Neural crest cell (in vitro differentiated cells): ENCODE data around the gene PAGE3. TPM values are rescaled to one million over a fixed set of nuclear protein-coding genes. Genes with fewer than 3 reads are reported as not detected.

Source experiments
- DNase-seq: peaks from one replicate; pipeline ENCODE4 v3.0.0; 2021; ENCODE audit warnings: low read depth, mixed read lengths, low spot score
- H3K27ac Mint-ChIP-seq: one replicate; pipeline ENCODE4 v1.8.0; 2021; ENCODE audit warnings: mild to moderate bottlenecking, mixed read lengths; ENCODE audit not compliant: unreplicated experiment
- H3K27me3 Mint-ChIP-seq: 2 replicates; pipeline ENCODE4 v1.8.0; 2021; ENCODE audit warnings: low read depth, mild to moderate bottlenecking, mixed read lengths
- H3K36me3 Mint-ChIP-seq: 2 replicates; pipeline ENCODE4 v1.8.0; 2021; ENCODE audit warnings: low read depth, mild to moderate bottlenecking, mixed read lengths
- H3K4me1 Mint-ChIP-seq: 2 replicates; pipeline ENCODE4 v1.8.0; 2021; ENCODE audit warnings: mixed read lengths
- H3K4me3 Mint-ChIP-seq: one replicate; pipeline ENCODE4 v1.8.0; 2021; ENCODE audit warnings: mild to moderate bottlenecking, mixed read lengths
- H3K9me3 Mint-ChIP-seq: 2 replicates; pipeline ENCODE4 v1.8.0; 2021; ENCODE audit warnings: mixed read lengths
- total RNA-seq: library from RNA; stranded (reverse); gene quantifications from 2 replicates; pipeline ENCODE4 v1.2.1, GENCODE V29; 2021
- TF ChIP-seq, protein P1 (sequence below): fragments of 200-600 bp; sonication (generic); conservative IDR thresholded peaks from 2 replicates; pipeline ENCODE4 v1.5.0; 2021; ENCODE audit warnings: antibody characterized with exemption, mild to moderate bottlenecking

Gene PAGE3
- total RNA-seq, 1 donor from 2014 or later, result not detected

DNA sequence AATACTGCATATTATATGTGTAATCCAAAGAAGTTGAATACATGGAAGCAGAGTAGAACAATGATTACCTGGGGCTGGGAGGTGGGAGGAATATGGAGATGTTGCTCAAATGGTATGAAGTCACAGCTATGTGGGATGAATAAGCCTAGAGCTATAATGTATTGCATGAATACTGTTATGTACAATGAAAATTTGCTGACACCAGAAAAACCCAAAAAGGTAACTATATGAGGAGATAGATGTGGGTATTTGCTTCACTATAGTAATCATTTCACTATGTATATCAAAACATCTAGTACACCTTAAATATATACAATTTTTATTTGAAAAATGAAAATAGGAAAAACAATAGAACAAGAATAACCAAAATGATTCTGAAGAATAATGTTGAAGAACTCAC lies 11.2 kb downstream of the PAGE3 start:
- Mint-ChIP-seq H3K36me3 (no peaks in the 10 kb centered on the region), H3K27ac (no peak overlapping the region), H3K4me1 (no peaks in the 10 kb centered on the region), H3K27me3 (peaks cover 3% of the 10 kb centered on the region), H3K4me3 (no peak overlapping the region), H3K9me3 (peaks cover 2% of the 10 kb centered on the region)
- TF ChIP-seq, protein P1, sequence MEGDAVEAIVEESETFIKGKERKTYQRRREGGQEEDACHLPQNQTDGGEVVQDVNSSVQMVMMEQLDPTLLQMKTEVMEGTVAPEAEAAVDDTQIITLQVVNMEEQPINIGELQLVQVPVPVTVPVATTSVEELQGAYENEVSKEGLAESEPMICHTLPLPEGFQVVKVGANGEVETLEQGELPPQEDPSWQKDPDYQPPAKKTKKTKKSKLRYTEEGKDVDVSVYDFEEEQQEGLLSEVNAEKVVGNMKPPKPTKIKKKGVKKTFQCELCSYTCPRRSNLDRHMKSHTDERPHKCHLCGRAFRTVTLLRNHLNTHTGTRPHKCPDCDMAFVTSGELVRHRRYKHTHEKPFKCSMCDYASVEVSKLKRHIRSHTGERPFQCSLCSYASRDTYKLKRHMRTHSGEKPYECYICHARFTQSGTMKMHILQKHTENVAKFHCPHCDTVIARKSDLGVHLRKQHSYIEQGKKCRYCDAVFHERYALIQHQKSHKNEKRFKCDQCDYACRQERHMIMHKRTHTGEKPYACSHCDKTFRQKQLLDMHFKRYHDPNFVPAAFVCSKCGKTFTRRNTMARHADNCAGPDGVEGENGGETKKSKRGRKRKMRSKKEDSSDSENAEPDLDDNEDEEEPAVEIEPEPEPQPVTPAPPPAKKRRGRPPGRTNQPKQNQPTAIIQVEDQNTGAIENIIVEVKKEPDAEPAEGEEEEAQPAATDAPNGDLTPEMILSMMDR, result no peak
- no peak for DNase-seq

DNA sequence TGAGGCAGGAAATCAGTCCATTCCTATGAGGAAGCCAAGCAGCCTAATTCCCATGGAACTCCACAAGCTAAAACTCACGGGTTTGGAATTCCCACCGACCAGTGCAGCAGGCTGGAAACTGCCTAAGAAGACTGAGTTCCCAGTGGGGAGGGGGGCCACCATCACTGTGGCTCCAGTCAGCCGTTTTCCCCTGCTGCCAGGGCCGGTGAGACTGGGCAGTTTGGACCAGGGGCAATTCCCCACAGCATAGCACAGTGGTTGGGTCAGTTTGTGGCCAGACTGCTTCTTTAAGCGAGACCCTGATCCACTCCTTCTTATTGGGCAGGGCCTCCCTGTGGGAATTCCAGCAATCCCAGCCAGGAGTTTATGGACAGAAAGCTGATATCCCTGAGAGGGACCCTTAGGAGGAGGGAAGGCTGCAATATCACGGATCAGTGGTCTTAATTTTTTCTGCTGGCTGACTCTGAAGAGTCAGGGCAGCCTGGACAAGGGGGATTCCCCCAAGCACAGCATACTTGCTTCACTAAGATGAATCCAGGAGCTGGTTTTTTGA lies 23.9 kb downstream of the PAGE3 start:
- TF ChIP-seq, protein P1, result no peak
- peaks cover 17% of the 10 kb centered on the region for H3K9me3 Mint-ChIP-seq

DNA sequence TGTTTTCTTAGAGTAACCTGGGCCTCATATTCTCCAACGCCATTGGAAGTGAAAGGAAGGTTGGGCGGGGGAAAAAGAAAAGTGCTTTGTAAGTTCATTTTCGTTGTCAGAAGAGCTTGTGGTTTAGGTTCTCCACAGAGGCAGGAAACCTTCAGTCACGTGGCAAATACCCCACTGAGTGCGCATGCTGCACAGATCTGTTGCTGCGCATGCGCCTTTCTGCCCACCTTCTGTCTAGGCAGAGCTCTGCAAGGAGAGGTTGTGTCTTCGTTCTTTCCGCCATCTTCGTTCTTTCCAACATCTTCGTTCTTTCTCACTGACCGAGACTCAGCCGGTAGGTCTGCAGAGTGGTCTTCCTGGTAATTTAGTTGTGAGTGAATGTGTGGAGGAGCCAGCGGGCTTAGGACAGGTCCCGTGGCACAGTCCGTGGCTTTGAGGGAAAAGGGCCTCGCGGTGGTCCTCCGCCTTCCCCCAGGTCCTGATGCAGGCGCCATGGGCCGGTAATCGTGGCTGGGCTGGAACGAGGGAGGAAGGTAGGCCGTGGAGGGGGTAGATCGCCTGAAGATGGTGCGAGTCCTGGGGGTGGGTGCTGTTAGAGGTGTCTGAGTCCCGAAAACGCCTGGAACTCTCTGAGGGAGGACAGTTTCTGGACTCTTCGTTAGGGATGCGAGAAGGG lies 44.5 kb downstream of the PAGE3 start, which contains the start of gene PAGE5:
TSS of gene PAGE5 (plus strand) at position 228 of the 676 bp plus-strand sequence. CDS start 1,037 bp downstream, outside the sequence.
- H3K9me3 Mint-ChIP-seq, result peaks cover 6% of the 10 kb centered on the region
- H3K27ac Mint-ChIP-seq, result no peak within 1 kb of the TSS
- peaks cover 17% of the 10 kb centered on the region for H3K27me3 Mint-ChIP-seq
- peaks cover 2% of the 10 kb centered on the region for H3K36me3 Mint-ChIP-seq
- no peaks in the 10 kb centered on the region for H3K4me1 Mint-ChIP-seq
- H3K4me3 Mint-ChIP-seq, result no peak within 1 kb of the TSS
- no peak for DNase-seq
- TF ChIP-seq, protein P1, result no peak

More for the DNA sequence above, 23.9 kb downstream of the PAGE3 start:
- DNase-seq, result no peak
- Mint-ChIP-seq H3K4me1 (no peaks in the 10 kb centered on the region), H3K27ac (no peak overlapping the region), H3K36me3 (peaks cover under 1% of the 10 kb centered on the region), H3K27me3 (no peaks in the 10 kb centered on the region), H3K4me3 (no peak overlapping the region)

DNA sequence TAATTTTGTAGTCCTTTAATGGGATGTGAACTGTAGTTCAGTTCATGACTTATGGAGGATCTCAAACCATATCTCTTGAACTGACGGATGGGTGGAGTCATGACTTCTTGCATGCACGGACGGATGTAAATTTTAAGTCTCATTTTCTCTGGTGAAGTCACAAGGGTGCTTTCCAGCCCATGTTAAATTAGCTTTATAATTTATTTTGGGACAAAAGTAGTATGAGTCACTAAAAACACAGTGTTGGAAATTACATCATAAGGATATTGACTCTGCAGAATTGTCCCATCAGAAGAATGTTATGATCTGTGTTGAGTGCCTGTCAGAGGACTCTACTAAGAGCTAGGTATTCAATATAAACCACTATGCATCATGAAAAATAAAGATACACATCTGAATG lies 51.3 kb downstream of the PAGE3 start:
- Mint-ChIP-seq H3K4me1 (no peaks in the 10 kb centered on the region), H3K27me3 (peaks cover 7% of the 10 kb centered on the region), H3K27ac (no peak overlapping the region), H3K9me3 (peaks cover 7% of the 10 kb centered on the region), H3K4me3 (no peak overlapping the region), H3K36me3 (peaks cover 2% of the 10 kb centered on the region)
- TF ChIP-seq, protein P1, result no peak
- DNase-seq, result no peak

DNA sequence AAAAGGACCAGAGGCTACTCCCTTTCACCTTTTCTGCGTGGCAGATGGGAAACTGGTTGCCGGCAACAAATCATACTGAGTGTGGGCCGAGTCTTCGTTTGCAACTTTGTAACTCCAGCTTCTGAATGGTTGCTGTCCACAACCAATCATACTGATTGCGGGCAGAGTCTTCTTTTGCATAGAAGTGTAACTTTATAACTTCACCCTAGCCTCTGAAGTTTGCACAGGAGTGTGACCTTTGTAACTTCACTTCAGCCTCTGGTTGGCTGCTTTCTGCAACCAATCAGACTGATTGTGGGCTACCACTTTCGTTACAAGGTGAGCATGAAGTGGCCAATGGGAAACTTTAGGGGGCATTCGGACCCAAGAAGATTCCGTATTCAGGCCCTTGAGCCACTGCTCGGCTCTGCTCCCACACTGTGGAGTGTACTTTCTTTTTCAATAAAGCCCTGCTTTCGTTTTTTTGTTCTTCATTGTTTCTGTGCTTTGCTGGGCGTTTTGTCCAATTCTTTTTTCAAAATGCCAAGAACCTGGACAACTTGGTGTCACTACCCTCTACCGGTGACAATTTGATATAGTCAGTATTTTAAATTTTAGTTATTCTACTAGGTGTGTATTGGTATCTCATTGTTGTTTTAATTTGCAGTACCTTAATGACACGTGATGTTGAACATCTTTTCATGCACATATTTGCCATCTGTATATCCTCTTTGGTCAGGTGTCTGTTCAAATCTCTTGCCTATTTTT lies 53.6 kb downstream of the PAGE3 start:
- H3K9me3 Mint-ChIP-seq, result peaks cover 13% of the 10 kb centered on the region
- H3K36me3 Mint-ChIP-seq, result peaks cover 2% of the 10 kb centered on the region
- H3K27me3 Mint-ChIP-seq, result peaks cover 7% of the 10 kb centered on the region
- no peak overlapping the region for H3K27ac Mint-ChIP-seq
- H3K4me1 Mint-ChIP-seq, result no peaks in the 10 kb centered on the region
- DNase-seq, result no peak
- H3K4me3 Mint-ChIP-seq, result no peak overlapping the region
- TF ChIP-seq, protein P1, result no peak

Other genes with a start within 250 kb of the PAGE3 start
- gene ALAS2, start 233.9 kb downstream of the PAGE3 start, total RNA-seq, result not detected in 2 replicates
- gene PAGE2B, start 189.9 kb downstream of the PAGE3 start, total RNA-seq, result not detected in 2 replicates
- gene PAGE2, start 175.9 kb downstream of the PAGE3 start, total RNA-seq, result not detected in 2 replicates
- not detected in 2 replicates for gene PAGE5, start 44.6 kb downstream of the PAGE3 start, total RNA-seq
- 24.8 and 27.5 TPM in 2 replicates for gene MAGEH1, start 187.2 kb upstream of the PAGE3 start, total RNA-seq
- gene USP51, start 224.9 kb upstream of the PAGE3 start, total RNA-seq, result 9.4 and 9.9 TPM in 2 replicates